ENCODE results near the gene AK5.

AK5 gene

DNA sequence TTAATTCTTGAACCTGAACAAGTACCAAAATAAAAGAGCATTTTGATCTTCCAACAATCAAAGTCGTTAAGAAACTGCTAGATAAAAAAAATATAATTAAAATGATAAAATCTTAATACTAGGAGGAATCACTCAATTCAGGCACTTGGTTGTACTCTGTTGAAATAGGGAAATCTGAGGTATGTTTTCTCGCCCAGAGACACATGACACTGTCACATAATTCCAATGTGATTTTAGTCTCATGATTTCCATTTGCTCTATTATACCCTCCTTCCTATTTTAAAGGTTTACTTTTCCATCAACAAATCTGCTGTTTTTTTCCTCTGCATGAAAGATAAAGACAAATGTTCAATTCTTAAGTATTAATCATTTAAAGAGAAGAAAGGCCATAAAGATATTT lies 303.1 kb downstream of the AK5 start:
- H3K9me3 ChIP-seq (ENCODE audit: control insufficient read depth, low read length) = no peaks in the 10 kb centered on the region
- no peak overlapping the region for H3K4me3 ChIP-seq (ENCODE audit: extremely low read depth, insufficient read depth, low read length, poor library complexity, severe bottlenecking)
- H3K27ac ChIP-seq (ENCODE audit: low read depth, low read length, severe bottlenecking) = no peak overlapping the region
- no CpG with 5 or more reads among the region's 2 CpGs for WGBS, 2 experiments (ENCODE audit: insufficient coverage in 2 of 2)
- peaks cover 29% of the 10 kb centered on the region for H3K36me3 ChIP-seq (ENCODE audit: control insufficient read depth, insufficient read depth, low read length)
- no peaks in the 10 kb centered on the region for H3K4me1 ChIP-seq (ENCODE audit: control insufficient read depth, insufficient read depth, low read length, poor library complexity, severe bottlenecking)

GRCh38 chr1:77585610-77586314 lies 303.9 kb downstream of the AK5 start:
- H3K36me3 ChIP-seq (ENCODE audit: control insufficient read depth, insufficient read depth, low read length) = peaks cover 20% of the 10 kb centered on the region
- no peaks in the 10 kb centered on the region for H3K9me3 ChIP-seq (ENCODE audit: control insufficient read depth, low read length)
- H3K4me1 ChIP-seq (ENCODE audit: control insufficient read depth, insufficient read depth, low read length, poor library complexity, severe bottlenecking) = no peaks in the 10 kb centered on the region
- no CpG with 5 or more reads among the region's 2 CpGs for WGBS, 2 experiments (ENCODE audit: insufficient coverage in 2 of 2)
- no peak overlapping the region for H3K27ac ChIP-seq (ENCODE audit: low read depth, low read length, severe bottlenecking)
- no peak overlapping the region for H3K4me3 ChIP-seq (ENCODE audit: extremely low read depth, insufficient read depth, low read length, poor library complexity, severe bottlenecking)

GRCh38 chr1:77589231-77589630 lies 307.4 kb downstream of the AK5 start:
- H3K9me3 ChIP-seq (ENCODE audit: control insufficient read depth, low read length) = no peaks in the 10 kb centered on the region
- no peak overlapping the region for H3K27ac ChIP-seq (ENCODE audit: low read depth, low read length, severe bottlenecking)
- whole genome bisulfite sequencing, 2 experiments (ENCODE audit: insufficient coverage in 2 of 2) = 95 to 100% methylated on average over 3 to 4 of the region's 5 CpGs
- peaks cover 12% of the 10 kb centered on the region for H3K36me3 ChIP-seq (ENCODE audit: control insufficient read depth, insufficient read depth, low read length)
- H3K4me1 ChIP-seq (ENCODE audit: control insufficient read depth, insufficient read depth, low read length, poor library complexity, severe bottlenecking) = no peaks in the 10 kb centered on the region
- no peak overlapping the region for H3K4me3 ChIP-seq (ENCODE audit: extremely low read depth, insufficient read depth, low read length, poor library complexity, severe bottlenecking)

GRCh38 chr1:77590651-77591050 lies 308.8 kb downstream of the AK5 start:
- no peaks in the 10 kb centered on the region for H3K9me3 ChIP-seq (ENCODE audit: control insufficient read depth, low read length)
- H3K36me3 ChIP-seq (ENCODE audit: control insufficient read depth, insufficient read depth, low read length) = peaks cover 9% of the 10 kb centered on the region
- no peaks in the 10 kb centered on the region for H3K4me1 ChIP-seq (ENCODE audit: control insufficient read depth, insufficient read depth, low read length, poor library complexity, severe bottlenecking)
- no peak overlapping the region for H3K4me3 ChIP-seq (ENCODE audit: extremely low read depth, insufficient read depth, low read length, poor library complexity, severe bottlenecking)
- no peak overlapping the region for H3K27ac ChIP-seq (ENCODE audit: low read depth, low read length, severe bottlenecking)
- WGBS, 2 experiments (ENCODE audit: insufficient coverage in 2 of 2) = no CpG with 5 or more reads among the region's 1 CpG

GRCh38 chr1:77592906-77593305 lies 311.1 kb downstream of the AK5 start:
- H3K4me3 ChIP-seq (ENCODE audit: extremely low read depth, insufficient read depth, low read length, poor library complexity, severe bottlenecking) = no peak overlapping the region

DNA sequence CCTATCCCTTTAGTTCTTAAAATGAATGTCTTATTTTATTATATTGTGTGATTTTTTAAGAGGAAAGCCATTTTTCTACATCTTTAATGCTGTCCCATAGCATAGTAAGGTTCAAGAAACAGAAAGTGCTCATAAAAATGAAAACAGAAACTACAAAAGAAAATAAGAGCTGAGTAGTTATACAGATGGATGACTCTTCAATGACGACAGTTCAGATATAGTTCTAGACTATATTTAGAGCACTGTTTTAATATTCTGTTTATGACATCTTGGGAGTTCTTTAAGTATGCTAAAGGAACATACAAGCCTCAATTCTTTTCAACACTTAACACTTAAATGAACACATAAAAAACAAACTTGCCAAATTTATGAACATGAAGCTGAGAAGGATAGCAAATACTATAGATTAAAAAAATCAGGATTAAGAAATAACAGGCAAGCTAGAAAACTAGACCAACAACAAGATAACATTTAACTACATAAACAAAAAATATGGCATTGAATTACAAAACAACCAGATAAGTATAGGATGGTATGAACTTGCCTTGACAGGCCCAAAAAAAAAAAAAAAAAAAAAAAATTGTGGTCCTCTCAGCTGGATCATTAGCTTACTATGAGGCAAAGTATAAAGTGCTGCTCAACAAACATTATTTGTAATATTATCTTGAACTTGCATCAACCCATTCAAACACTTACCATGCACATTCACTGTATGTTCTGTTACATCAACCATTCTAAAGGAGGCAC lies 312.7 kb downstream of the AK5 start:
- no CpG with 5 or more reads among the region's 1 CpG for WGBS, 2 experiments (ENCODE audit: insufficient coverage in 2 of 2)
- Histone ChIP-seq H3K4me1 (ENCODE audit: control insufficient read depth, insufficient read depth, low read length, poor library complexity, severe bottlenecking) (no peaks in the 10 kb centered on the region), H3K9me3 (ENCODE audit: control insufficient read depth, low read length) (no peaks in the 10 kb centered on the region)

More at GRCh38 chr1:77592906-77593305, 311.1 kb downstream of the AK5 start:
- peaks cover 16% of the 10 kb centered on the region for H3K36me3 ChIP-seq (ENCODE audit: control insufficient read depth, insufficient read depth, low read length)
- H3K4me1 ChIP-seq (ENCODE audit: control insufficient read depth, insufficient read depth, low read length, poor library complexity, severe bottlenecking) = no peaks in the 10 kb centered on the region
- no peaks in the 10 kb centered on the region for H3K9me3 ChIP-seq (ENCODE audit: control insufficient read depth, low read length)
- WGBS, 2 experiments (ENCODE audit: insufficient coverage in 2 of 2) = 94 to 100% methylated on average over 1 of the region's 2 CpGs
- H3K27ac ChIP-seq (ENCODE audit: low read depth, low read length, severe bottlenecking) = no peak overlapping the region

DNA sequence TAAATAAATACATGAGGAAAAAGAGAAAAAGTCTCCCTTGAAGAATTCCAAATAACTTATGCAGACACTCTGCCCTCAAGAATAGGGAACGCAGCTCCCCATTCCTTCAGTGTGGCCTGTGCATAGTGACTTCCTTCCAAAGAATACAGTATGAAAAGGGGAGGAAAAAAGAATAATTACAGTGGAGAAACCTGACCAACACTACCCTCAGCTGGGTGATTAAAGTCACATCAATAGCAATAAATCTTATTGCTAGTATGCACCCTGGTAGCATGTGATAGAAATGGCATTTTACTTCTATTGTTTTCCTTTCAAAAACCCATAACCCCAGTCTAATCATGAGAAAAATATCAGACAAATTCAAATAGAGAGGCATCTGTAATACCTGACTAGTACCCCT lies 315.5 kb downstream of the AK5 start:
- WGBS, 2 experiments (ENCODE audit: insufficient coverage in 2 of 2) = no CpG with 5 or more reads among the region's 1 CpG
- H3K4me3 ChIP-seq (ENCODE audit: extremely low read depth, insufficient read depth, low read length, poor library complexity, severe bottlenecking) = no peak overlapping the region
- no peak overlapping the region for H3K27ac ChIP-seq (ENCODE audit: low read depth, low read length, severe bottlenecking)
- H3K9me3 ChIP-seq (ENCODE audit: control insufficient read depth, low read length) = no peaks in the 10 kb centered on the region
- peaks cover 7% of the 10 kb centered on the region for H3K36me3 ChIP-seq (ENCODE audit: control insufficient read depth, insufficient read depth, low read length)
- H3K4me1 ChIP-seq (ENCODE audit: control insufficient read depth, insufficient read depth, low read length, poor library complexity, severe bottlenecking) = no peaks in the 10 kb centered on the region

More for the DNA sequence above, 312.7 kb downstream of the AK5 start:
- H3K4me3 ChIP-seq (ENCODE audit: extremely low read depth, insufficient read depth, low read length, poor library complexity, severe bottlenecking) = no peak overlapping the region
- no peak overlapping the region for H3K27ac ChIP-seq (ENCODE audit: low read depth, low read length, severe bottlenecking)
- H3K36me3 ChIP-seq (ENCODE audit: control insufficient read depth, insufficient read depth, low read length) = peaks cover 13% of the 10 kb centered on the region

GRCh38 chr1:77605246-77606026 lies 323.6 kb downstream of the AK5 start:
- Histone ChIP-seq H3K9me3 (ENCODE audit: control insufficient read depth, low read length) (peaks cover 8% of the 10 kb centered on the region), H3K4me1 (ENCODE audit: control insufficient read depth, insufficient read depth, low read length, poor library complexity, severe bottlenecking) (no peaks in the 10 kb centered on the region)
- WGBS, 2 experiments (ENCODE audit: insufficient coverage in 2 of 2) = 98 to 100% methylated on average over 4 of the region's 5 CpGs

DNA sequence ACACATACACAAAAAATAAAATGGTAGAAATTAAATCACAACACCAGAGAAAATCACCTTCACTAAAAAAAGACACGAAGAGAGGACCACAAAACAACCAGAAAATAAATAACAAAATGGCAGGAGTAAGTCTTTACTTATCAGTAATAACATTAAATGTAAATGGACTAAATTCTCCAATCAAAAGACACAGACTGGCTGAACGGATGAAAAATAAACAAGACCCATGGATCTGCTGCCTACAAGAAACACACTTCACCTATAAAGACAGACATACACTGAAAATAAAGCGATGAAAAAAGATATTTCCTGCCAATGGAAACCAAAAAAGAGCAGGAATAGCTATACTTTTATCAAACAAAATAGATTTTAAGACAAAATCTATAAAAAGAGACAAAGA lies 327.1 kb downstream of the AK5 start:
- Histone ChIP-seq H3K4me3 (ENCODE audit: extremely low read depth, insufficient read depth, low read length, poor library complexity, severe bottlenecking) (no peak overlapping the region), H3K9me3 (ENCODE audit: control insufficient read depth, low read length) (peaks cover 8% of the 10 kb centered on the region)

More at GRCh38 chr1:77605246-77606026, 323.6 kb downstream of the AK5 start:
- Histone ChIP-seq H3K27ac (ENCODE audit: low read depth, low read length, severe bottlenecking) (no peak overlapping the region), H3K4me3 (ENCODE audit: extremely low read depth, insufficient read depth, low read length, poor library complexity, severe bottlenecking) (no peak overlapping the region), H3K36me3 (ENCODE audit: control insufficient read depth, insufficient read depth, low read length) (peaks cover 44% of the 10 kb centered on the region)

More for the DNA sequence above, 327.1 kb downstream of the AK5 start:
- Histone ChIP-seq H3K36me3 (ENCODE audit: control insufficient read depth, insufficient read depth, low read length) (peaks cover 35% of the 10 kb centered on the region), H3K4me1 (ENCODE audit: control insufficient read depth, insufficient read depth, low read length, poor library complexity, severe bottlenecking) (no peaks in the 10 kb centered on the region), H3K27ac (ENCODE audit: low read depth, low read length, severe bottlenecking) (no peak overlapping the region)
- WGBS, 2 experiments (ENCODE audit: insufficient coverage in 2 of 2) = 100% methylated on average over 1 of the region's 3 CpGs; no CpG with 5 or more reads in 1 of the 2 experiments

All from mesodermal cell (in vitro differentiated cells).